Measurements from ENCODE around the gene KCNA1.

The KCNA1 gene

DNA sequence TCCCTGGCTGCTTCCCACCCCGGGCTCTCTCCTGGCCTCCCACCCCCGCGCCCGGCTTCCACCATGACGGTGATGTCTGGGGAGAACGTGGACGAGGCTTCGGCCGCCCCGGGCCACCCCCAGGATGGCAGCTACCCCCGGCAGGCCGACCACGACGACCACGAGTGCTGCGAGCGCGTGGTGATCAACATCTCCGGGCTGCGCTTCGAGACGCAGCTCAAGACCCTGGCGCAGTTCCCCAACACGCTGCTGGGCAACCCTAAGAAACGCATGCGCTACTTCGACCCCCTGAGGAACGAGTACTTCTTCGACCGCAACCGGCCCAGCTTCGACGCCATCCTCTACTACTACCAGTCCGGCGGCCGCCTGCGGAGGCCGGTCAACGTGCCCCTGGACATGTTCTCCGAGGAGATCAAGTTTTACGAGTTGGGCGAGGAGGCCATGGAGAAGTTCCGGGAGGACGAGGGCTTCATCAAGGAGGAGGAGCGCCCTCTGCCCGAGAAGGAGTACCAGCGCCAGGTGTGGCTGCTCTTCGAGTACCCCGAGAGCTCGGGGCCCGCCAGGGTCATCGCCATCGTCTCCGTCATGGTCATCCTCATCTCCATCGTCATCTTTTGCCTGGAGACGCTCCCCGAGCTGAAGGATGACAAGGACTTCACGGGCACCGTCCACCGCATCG is 1.8 kb downstream of the KCNA1 start:
- DNase-seq (ENCODE audit: low read depth in 2 of 2), result no peak

DNA sequence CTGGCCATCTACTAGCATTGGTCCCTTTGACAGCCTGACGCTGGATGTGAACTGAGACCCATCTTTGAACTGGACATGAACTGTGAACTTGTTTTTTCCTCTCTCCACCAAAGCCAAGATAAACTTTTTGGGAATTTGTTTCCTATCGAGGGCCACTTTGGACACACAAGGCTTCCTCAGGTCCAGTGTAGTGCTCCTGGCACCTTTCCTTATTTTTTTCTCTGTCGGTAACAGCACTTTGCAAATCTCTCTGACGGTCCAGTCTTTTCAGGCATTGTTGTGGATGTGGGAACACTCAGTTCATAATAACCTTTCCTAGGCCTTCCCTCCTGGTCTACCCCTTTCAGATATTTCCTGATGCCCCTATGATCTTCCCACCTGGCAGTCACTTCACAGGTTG is 5.0 kb downstream of the KCNA1 start:
- no peak for DNase-seq (ENCODE audit: low read depth in 2 of 2)

DNA sequence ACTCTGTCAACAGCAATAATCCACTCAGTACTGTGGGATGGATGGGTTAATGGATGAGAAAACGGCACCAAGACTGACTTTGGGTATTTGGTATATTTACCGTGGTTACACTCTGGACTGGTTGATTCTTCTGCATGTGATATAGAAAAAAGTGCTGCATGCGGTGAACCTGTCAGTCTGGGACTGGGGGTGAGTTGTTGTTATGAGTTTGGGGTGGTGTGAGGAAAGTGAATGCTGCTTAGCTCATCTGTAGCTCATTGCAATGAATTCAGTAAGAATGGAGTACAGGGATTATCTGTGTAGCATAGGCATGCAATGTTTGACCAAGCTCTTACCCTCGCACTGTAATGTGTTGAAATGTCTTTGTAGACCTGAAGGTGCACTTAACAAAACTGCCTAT is 6.0 kb downstream of the KCNA1 start:
- no peak for DNase-seq (ENCODE audit: low read depth in 2 of 2)

DNA sequence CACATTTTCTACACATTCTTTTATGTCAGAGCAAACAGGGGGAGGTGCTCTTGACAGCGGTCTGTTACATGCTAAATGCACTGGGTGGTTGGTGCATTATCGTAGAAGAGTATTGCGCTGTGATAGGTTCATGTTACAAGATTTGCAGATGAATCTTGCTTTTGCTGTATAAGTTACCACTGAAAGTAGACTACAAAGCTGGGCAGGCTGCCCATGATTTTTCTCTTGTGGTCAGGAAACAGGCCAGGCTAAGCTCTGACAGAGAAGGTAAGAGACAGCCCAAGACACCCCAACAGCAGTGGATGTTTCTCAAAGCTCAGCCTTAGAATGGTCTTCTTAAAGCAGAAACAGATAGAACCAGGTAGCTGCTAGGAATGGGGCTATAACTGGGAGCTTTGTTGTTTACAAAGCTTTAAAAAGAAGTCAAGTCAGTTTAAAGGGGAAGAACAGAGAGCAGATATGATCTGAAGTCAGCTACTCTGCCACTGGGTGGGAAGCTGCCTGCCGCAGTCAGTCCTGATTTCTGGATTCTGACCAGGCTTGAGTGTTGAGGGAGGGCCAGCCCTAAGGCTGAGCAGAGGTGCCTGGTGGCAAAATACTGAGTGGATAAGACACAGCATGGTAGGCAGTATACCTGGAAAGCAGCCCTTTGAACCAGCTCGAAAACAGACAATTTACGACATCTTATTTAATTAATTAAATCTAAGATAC is 9.4 kb downstream of the KCNA1 start:
- DNase-seq (ENCODE audit: low read depth in 2 of 2), result no peak

DNA sequence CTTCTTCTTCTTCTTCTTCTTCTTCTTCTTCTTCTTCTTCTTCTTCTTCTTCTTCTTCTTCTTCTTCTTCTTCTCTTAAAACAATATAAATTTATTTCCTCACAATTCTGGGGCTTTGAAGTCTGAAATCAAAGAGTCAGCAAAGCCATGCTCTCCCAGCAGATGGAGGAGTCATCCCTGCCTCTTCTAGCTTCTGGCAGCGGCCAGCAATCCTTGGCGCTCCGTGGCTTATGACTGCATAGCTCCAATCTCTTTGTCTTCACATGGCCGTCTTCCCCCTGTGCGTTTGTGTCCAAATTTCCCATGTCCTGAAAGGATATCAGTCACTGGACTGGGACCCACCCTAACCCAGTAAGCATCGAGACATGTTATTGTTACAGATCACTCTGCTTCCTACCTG is 22.9 kb downstream of the KCNA1 start:
- DNase-seq (ENCODE audit: low read depth in 2 of 2), result no peak

DNA sequence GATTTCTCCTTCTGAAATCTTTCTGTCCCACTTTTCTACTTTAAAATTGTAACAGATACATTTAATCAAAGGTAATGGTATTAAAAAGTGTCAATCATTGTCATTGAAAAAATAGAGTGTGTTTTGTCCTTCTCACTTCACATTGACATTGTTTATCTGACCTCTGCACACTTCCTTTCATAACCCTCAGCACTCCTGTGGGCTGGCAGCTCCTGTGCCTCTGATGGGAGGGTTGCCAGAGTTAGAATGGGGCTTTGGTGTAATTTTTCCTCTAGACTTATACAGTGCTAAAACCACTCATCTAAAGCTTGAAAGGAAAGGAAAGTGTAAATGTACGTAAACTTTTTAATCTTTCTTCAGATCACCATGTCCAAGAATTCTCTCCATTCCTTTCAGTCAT is 23.7 kb downstream of the KCNA1 start:
- no peak for DNase-seq (ENCODE audit: low read depth in 2 of 2)

DNA sequence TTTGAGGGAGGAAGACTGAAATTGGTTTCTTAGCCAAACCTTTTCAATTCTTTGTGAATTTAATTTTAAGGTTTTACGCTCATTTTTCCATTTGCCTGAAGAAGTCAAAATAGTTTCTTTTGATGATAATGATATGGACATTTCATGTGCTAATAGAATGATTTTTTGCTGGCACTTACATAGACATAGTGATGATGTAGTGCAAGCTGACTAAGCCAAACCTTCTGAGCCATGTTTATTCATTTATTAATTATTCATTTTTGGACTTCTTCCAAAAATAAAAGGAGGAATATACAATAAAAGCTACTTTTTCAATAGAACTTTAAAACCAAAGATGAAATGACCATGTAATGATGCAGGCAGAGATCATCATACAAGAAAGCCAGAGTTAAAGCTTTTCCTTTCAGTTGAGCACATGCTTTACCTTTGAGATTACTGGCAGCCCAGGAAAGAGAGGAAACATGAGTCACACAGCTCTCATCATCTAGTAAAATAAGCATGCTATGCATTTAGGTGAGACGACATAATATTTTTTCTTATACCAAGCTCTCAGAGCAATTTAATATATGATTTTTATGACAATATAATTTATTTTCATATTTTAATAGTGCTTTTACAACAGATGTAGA is 24.8 kb downstream of the KCNA1 start:
- no peak for DNase-seq (ENCODE audit: low read depth in 2 of 2)

DNA sequence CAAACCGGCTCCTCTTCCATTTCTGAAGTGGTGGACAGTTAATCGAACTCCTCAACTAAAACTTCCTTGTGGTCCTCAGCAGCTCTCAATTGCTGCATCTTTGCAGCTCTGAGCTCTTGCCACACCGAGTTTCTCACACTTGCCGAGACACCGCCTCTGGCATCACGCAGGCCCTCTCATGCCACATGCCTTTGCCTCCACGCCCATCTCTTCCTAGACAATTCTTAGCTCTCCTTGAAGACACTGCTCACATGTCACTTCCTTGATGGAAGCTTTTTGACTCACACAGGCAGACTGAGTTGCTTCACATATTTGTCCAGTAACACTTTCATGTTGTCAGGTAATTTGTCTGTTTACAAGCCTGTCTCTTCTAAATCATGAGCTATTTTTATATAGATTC is 29.2 kb downstream of the KCNA1 start:
- no peak for DNase-seq (ENCODE audit: low read depth in 2 of 2)

DNA sequence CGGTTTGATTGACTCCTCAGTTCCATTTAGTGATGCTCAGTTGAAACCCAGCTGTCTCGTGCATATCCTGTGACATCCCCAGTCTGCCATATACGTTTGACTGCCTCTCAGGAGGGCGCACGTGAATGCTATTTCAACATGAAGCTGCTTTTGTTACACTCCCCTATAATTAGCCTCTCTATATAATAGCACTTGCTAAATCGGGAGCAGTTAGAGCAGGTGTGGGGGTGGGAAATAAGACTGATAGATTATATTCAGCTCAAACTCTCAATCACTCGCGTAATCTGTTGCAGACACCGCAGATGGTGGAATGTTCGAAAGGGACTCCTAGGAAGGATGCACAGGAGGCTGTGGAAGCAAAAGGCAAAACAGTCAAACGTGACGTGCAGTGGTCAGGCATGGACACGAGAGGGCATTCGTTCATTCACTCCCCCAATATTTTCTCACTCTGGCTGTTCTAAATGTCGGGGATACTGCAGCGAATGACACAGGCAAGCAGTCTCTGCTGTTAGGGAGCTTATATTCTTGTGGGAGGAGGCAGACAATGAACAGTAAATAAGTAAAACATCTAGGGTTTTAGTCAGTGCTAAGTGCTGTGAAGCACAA is 29.8 kb downstream of the KCNA1 start:
- no peak for DNase-seq (ENCODE audit: low read depth in 2 of 2)

DNA sequence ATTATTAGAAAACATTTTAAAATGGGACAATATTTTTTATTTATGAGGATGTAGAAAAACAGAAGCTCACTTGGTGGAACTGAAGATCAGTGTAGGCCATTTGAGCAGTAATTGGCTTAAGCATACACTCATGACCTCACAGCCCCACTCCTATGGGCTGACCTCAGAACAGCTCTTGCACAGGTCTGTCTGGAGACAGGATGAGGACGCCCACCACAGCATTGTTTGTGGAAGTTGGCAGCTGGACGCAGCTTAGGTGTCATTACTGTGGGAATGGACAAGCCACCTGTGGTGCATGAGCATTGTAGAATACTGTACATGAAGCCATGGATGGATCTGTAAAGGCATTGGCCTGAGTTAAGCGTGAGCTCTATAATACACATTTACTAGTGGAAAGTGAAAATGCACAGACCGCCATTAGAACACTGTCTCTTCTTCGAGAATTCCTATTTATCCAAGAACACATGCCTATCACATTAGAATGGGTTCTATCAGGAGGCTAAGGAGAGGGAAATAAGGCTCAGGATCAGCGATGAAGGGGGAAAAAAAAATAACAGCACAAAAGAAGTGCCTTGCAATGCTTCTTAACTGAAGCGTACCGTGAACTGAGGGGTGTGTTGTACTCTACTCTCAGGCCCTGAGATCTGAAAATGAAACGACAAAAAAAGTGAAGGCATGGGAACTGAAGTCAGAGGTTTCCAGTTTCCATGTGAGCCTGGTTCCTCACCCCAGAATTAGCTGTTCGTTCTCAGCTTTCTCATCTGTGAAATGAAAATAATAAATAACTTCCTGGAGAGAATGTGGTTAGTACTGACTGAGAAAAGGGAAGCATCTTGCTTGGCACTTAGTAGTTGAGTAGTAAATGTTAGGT is 33.6 kb downstream of the KCNA1 start:
- DNase-seq (ENCODE audit: low read depth in 2 of 2), result no peak

DNA sequence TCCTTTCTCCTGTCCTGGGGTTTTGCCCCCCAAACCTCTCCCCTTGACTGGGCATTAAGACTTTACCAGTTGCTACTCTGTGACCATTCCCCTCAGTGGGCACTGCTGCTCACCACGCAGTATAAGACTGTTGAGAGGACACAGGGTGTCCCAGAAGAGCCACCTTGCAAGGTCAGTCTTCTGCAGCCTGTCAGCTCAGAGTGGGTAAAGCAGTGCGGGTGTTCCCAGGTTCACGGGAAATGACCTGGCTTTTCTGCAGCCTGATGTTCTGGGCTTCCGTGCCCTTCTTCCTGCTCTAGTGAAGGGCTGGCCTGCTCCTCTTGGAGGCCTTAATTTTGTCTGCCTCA is 34.2 kb downstream of the KCNA1 start:
- no peak for DNase-seq (ENCODE audit: low read depth in 2 of 2)

DNA sequence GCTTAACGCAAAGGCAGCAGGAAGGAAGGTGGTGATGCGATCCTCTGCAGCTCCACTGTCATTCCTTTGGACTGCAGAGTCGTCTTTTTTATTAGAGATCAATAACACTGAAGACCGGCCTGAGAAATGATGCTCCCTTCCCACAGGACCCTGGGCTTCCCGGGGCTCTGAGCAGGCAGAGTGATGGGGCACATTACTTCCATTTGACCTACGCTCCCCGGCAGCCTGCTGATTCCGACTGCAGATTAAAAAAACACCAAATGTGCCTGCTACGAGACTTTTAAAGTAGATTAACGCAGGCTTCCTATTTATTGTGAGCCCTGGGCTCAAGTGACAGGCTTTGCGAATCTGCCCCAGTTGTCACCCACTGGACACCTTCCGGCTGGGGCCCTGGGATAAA is 37.5 kb downstream of the KCNA1 start:
- DNase-seq (ENCODE audit: low read depth in 2 of 2), result no peak

DNA sequence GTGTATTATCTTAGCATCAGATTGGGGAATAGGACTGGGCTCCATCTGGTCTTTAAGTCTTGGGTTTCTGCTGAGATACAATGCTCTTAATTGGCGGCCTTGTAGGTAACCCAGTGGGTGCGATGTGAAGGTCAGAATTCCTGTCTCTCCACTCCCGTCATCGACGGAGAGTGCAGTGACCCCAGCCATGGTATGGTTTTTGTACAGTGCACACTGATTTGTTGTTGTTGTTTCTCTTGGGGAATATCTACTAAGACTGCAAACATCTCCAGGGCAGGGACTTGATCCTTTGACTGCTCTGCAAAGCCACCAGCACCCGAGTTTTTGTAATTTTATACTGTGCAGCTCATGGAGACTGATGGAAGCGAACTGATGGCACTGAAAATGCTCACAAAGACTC is 41.4 kb downstream of the KCNA1 start:
- DNase-seq (ENCODE audit: low read depth in 2 of 2), result no peak

DNA sequence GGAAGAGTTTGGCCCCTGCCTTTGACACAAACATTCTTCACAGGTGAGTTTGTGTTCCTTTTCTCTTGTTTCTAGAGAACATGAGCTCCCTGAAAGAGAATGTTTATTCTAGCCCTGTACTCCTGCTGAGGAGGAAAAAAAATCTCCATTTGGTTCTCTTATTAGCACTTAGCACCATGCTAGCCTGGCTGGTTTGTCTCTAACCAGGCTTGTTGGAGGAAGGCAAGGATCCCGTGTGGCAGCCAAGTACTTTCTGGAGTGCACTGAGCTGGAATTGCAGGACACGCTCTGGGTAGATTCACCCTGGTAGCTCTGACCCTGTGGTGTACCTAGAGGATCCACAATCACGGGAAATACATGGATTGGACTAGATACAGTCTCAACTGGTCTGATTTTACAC is 41.9 kb downstream of the KCNA1 start:
- no peak for DNase-seq (ENCODE audit: low read depth in 2 of 2)

DNA sequence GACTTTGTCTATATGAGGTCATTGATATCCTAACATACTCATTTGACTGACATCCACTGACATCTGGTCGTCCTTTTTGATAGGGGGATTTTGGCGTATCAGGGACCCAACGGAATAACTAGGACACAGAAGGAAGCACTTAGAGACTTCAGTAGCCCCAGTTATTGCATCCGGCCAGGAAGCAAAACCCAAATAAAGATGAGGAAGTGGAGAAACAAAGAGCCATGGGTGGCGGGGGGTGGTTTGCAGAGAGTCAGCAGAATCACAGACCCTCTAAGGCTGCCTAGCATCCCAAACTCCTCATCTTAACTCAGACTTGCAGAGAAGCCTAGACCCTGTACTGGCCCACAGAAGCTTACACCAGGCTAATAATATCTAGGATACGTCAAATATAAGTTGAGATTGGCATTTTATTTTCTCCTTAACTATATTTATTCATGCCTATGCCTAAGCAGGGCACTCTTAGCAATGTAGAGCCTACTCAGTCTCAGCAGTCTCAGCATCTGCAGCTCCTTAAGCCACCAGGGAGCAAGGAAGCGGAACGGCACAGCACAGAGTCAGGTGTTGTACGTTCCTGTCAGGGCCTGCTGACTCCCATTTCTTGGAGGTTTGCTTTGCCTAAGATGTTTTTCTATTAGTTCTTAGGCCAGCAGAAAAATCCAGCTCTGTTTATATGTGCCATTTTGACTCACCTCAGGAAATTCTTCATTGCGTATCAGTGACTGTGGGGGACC is 45.1 kb downstream of the KCNA1 start:
- no peak for DNase-seq (ENCODE audit: low read depth in 2 of 2)

DNA sequence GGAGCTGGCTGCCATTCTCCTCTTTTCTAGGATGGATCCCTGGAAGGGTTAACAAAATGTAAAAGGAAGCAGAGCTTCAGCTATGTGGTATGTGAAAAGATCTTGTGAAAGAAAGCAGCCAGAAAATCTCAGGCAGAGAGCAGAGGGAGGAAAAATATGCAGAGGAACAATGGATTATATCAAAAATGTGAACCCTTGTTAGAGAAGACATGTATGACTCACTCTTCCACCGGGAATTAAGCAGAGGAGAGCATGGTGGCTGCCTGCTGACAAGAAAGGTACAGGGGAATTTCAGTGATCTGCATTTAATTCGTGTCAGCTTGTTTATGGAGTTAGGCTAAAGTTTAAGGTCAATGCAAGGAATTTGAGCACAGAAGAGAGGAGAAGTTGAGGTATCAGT is 46.3 kb downstream of the KCNA1 start:
- no peak for DNase-seq (ENCODE audit: low read depth in 2 of 2)

DNA sequence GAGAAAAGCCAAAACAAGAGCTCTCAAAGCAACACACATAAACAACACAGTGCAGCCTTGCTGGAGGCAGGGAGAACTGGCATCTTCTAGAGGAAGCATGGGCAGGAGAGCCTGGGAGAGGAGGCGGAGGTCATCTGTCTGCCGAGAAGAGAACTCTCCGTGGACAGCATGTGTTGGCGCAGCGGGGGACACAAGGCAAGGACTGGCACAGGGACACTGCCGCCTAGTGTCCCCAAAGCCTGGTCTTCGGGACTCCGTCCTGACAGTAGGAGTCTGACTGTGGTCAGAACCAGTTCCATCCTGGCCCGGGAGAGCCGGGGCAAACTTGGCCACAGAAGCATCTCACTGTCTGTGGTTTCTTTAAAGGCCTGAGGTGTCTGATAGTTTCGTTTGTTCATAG is 47.3 kb downstream of the KCNA1 start:
- no peak for DNase-seq (ENCODE audit: low read depth in 2 of 2)

DNA sequence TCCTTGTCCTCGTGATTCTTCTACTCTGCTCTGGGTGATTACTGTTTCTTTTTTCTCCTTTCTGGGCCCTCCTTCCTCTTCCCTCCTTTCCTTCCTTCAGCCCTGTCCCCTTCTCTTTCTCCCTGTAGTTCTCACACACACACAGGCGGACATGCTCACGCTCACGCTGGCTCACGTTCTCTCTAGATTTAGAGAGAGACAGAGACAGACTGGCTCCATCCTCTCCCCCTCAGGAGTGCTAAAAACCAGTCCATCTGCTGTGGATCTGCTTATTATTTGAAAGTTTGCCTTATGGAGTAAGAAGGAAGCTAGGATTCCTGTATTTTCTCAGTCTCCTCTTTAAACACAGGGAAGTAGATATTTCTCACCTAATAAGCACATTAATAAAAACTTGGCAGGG is 48.1 kb downstream of the KCNA1 start:
- DNase-seq (ENCODE audit: low read depth in 2 of 2), result no peak

DNA sequence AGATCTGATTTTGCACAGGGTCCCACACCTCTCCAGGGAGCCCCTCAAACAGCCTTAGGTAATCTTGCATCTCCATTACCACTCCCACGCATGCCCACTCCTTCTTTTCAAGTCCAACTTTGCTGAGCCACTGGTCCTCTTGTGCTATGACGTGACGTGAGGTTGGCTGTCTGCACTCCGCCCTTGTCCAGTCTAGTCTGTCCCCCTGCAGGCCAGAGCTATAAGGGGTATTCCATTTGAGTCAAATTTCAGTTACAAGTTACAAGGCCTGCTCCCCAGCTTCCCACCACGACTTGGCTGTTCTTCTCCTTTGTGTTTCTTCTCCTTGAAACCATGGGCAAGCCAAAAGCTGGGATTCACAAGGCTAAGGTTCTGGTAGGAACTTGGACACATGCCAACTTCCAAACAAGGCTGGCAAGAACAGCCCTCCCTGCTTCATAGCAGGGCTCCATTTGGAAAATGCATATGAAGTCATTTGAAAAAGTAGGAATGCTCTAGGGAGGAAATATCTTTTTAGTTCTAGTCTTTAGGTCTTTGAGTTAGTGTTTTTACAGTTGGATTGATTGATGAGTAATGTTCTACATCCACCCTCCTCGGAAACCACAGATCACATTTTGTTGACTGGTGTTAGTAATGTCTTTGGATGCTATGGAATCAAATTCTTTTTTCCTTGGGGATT is 49.1 kb downstream of the KCNA1 start:
- DNase-seq (ENCODE audit: low read depth in 2 of 2), result no peak

DNA sequence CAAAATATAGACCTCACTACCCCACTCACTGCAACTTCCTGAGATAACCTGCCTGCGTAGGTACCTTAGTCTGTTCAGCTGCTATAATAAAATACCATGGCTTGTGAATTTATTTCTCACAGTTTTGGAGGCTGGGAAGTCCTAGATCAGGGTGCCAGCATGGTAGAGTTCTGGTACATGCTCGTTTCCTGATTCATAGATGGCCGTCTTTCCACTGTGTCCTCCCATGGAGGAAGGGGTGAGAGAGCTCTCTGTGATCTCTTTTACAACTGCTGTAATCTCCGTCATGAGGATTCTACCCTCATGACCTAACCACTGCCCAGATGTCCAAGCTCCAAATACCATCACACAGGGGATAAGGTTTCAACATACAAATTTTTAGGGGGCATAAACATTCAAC is 49.7 kb downstream of the KCNA1 start:
- no peak for DNase-seq (ENCODE audit: low read depth in 2 of 2)

DNA sequence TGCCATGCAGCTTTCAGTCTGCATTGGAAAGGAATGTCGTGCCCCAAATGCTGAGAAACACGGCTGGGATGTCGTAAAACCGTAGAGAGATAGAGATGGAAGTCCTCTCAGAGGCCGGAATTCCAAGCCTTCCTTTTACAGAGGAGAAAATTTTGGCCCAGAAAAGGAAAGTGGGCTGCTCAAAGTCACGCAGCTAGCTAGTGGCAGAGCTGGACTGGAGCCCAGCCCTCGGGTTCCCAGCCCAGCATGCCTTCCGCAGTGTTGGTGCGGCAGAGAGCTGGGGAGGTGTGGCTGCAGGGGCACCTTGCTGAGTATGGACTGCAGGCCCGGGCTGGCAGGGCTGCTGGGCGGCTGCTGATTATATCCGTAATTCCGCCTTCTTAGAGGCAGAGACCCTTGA is 50.3 kb downstream of the KCNA1 start:
- DNase-seq (ENCODE audit: low read depth in 2 of 2), result no peak
